Stimulated activated CD4-positive, alpha-beta T cell treated with anti-CD3 and anti-CD28 coated beads, Interleukin-1b, Interleukin-23, amount 100 ng/mL, for 1 hour (primary cell): Measurements from ENCODE around the gene CFLAR.
"Not testable (repeated sequence)": the region's sequence is repeated elsewhere in the genome, so short reads cannot be mapped to it uniquely, and the experiment has no call there.

Experiments
- DNase-seq, 2 donors: peaks; one replicate each; pipeline ENCODE4 v3.0.0-alpha.2; 2020; ENCODE audit warnings: low read depth in 2 of 2

CFLAR gene

GRCh38 chr2:201149064-201149820 lies 33.3 kb downstream of the CFLAR start:
- DNase-seq = no peak

GRCh38 chr2:201149821-201150165 lies 33.8 kb downstream of the CFLAR start:
- not testable (repeated sequence) for DNase-seq

DNA sequence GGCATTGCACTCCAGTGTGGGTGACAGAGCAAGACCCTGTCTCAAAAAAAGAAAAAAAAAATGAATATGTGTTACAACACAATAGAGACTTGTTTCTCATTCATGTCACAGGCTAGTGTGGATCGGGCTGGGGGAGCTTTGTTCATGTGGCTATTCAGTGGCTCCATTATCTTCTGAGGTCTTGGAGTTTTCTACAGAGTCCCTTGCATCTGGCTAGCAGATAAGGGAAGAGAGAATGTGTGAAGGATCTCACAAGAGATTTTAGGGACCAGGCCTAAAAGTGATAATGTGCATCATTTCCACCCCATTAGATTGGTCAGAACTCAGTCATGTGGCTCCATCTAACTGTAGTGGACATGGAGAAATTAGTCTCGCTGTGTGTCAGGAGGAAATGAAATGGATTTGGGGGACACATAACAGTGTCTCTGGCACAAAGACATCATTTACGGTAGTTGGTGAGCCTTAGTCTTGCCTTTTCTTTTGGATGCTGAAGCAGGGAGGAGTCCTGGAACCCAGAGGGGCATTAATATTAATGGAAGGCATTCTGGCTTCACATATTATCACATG lies 34.6 kb downstream of the CFLAR start:
- no peak for DNase-seq

DNA sequence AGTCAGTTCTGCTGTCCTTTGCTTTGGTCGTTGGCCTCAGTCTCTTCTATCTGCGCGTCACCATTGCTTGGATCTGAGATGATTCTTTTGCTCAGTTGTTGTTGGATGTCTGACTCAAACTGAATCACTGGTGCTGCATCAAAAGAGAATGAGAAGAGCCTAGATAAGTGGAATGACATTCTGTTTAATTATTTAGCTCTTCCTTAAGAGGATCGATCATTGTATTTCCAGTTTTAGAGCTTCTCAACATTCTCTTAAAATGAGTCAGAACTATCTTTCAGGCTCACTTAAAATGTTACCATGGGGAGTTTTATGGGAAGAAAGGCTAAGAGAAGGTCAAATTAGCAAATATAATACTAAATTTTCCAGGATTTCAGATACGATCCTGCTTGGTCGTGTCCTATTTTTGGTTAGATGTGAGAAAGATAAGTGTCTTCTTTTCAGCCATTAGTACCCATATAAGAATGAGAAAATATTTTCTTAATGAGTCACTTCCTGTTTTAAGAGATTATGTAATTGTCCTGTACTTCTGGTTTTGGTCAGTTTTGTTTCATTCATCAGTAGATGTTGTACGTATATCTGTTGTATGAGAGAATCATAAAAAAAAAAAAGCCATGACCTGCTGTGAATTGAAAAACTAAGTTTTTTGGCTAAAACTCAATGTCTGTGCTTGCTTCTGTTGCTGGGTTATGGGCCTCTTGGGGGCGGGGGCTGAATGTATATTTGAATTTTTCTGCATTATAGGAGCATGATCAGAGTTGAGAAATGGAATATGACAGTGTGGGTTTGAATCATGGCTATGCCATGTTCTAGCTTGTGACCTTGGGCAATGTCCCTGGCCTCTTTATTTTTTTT lies 35.4 kb downstream of the CFLAR start:
- no peak for DNase-seq

DNA sequence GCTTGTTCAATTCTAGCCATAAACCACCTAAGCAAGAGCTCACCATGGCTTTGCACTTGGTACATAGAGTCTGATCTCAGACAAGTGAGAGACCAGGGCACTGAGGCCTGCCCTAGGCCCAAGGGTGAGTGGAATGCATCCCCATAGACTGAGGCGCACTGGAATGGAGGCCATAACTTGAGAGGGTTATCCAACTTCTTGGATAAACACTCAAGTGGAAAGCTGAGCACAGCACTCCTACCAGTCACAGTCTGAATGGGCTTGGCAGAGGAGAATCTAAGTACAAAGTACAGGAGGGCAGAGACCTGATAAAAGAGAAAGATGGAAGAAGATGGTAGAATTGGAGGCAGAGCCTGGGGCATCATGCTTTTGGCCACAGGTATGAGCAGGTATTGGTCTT lies 36.6 kb downstream of the CFLAR start:
- DNase-seq = no peak

DNA sequence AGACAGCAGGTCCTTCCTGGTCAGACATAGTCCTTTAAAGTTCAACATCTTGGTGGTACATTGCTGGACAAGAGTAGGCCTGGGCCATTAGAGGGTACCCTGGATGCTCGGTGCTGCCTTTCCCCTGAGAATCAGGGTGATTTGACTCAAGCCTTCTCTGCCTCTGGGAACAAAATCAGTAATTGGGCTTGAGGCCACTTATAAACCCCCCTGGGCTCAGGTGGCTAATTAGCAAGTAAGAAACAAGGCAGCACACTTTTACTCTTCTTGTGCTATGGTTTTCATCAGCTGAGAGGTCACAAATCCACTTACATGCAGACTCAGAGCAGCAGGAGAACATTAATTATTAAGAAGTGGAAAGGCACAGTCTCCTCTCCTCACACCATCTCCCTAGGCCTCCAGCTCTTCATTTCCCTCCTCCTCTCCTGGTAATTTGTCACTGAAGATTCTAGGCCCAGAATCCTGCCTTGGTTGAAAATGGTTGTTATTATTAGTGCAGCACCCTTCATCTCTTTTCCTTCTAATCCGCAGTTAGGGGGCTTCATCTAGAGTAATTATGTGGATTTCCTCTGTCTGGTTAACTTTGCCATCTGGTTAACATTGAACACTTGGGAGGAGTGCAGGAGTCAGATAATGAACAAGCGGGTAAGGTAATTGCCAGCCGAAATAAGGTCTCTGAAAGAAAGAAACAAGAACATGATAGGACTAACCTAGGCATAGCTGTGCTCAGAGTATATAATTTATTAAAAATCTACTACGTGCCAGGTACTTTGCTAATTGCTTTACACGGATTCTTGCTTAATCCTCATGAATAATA lies 37.2 kb downstream of the CFLAR start:
- DNase-seq = no peak

GRCh38 chr2:201154615-201155399 lies 38.8 kb downstream of the CFLAR start:
- no peak for DNase-seq

GRCh38 chr2:201156036-201156435 lies 40.1 kb downstream of the CFLAR start:
- no peak for DNase-seq

GRCh38 chr2:201156640-201157039 lies 40.7 kb downstream of the CFLAR start:
- no peak for DNase-seq

DNA sequence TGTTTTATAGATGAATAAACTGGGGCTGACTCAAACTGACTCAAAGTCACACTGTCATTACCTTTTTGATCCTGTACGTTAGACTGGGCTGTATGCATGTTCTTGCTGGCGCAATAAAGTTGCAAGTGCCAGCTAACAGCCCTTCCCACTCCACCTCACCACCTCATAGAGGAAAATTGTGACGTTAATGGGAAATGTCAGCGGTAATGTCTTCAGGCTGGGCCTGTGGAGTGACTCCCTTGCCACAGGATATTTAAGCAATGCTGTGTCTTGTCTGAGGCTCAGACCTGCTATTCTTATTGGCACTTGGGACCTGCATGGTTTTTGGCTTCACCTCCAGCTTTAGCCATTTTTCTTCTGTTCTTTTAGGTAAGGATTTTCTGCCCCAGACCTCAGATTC lies 41.7 kb downstream of the CFLAR start:
- DNase-seq = no peak

DNA sequence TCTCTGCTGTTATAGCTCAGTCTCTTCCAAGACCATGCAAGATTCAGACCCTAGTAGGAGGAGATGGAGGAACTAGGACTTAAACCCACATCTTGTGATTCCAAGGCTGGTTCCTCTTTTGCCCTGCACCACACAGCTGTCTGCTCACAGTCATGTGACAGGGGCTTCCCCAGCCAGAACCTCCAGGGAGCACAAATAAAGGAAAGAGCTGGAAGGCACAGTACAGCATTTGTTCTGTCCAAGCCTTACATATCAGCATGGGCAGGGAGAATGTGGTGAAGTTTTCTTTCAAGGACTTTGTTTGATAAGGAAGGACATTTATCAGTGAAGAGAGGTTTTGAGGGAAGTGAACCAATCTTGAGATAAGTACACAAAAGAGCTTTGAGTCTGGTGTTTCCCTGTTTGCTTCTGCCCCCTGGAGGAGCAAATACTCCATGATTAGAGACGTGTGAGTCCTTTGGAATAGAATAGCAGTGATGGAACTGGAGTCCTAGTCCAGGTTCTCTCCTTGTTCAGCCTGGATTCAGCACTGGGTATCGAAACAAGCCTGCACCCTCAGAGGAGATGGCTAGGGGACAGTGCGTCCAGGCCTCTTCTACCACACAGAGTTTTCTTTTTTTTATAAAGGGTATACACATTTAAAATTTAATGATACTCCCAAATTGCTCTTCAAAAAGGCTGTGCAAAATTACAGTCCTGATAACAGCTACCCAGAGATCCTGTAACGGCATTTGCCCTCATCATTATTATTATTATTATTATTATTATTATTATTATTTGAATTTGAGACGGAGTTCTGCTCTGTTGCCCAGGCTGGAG lies 42.4 kb downstream of the CFLAR start:
- DNase-seq = peak in 1 of 2 donors; percentile 29

DNA sequence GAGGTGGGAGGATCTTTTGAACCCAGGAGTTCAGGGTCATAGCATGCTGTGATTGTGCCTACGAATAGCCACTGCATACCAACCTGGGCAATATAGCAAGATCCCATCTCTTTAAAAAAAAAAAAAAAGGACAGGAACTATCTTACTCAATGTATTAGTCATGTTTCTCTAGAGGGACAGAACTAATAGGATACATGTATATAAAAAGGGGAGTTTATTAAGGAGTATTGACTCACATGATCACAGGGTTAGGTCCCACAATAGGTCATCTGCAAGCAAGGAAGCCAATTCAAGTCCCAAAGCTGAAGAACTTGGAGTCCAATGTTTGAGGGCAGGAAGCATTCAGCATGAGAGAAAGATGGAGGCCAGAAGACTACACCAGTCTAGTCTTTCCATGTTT lies 48.2 kb downstream of the CFLAR start:
- no peak for DNase-seq

DNA sequence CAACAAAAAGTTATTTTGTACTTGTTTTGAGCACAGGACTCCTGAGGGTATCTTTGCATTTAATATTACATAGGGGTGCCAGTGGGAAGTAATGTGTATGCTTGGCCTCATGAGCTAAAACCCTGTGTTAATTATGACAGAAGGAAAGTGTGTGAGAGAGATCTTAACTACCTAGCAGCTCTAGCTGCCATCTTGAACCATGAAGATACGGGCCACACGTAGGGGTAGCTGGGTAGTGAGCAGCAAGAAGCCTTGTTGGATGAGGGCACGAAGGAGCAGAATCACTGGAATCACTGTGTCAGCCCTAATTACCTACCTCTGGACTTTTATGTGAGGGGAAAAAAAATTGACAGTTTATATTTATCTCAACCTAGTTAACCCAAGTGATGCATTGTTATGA lies 51.6 kb downstream of the CFLAR start:
- DNase-seq = no peak

GRCh38 chr2:201168496-201168895 lies 52.5 kb downstream of the CFLAR start:
- DNase-seq = not testable (repeated sequence)

DNA sequence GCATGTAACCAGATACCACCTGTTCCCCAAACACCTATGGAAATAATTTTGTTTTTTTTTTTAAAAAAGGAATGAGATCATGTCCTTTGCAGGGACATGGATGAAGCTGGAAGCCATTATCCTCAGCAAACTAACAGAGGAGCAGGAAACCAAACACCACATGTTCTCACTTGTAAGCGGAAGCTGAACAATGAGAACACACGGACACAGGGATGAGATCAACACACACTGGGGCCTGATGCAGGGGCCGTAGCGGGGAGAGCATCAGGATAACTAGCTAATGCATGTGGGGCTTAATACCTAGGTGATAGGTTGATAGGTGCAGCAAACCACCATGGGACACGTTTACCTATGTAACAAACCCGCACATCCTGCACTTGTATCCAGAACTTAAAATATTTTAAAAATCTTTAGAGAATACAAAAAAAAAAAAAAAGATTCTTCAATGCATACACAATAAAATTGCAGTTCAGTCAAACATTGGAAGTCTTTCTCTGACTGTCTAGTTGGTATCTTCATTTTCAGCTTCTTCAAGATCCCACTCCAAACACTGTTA lies 55.4 kb downstream of the CFLAR start:
- no peak for DNase-seq

DNA sequence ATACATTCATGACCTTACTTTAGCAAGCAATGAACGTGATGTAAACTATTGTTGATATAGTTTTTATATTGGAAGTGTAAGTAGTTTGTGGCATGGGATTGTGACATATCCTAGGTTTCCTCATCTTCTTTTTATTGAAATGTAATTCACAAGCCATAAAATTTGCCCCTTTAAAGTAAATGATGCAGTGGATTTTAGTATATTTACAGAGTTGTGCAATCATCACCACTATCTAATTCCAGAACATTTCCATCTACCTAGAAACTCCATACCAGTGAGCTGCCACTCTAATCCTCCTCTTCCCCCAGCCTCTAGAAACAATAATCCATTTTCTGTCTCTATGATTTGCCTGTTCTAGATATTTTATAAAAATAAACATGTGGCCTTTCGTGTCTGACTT lies 56.3 kb downstream of the CFLAR start:
- no peak for DNase-seq

- DNase-seq = no peak
Measured at GRCh38 chr2:201174687-201175086, 58.7 kb downstream of the CFLAR start.

DNA sequence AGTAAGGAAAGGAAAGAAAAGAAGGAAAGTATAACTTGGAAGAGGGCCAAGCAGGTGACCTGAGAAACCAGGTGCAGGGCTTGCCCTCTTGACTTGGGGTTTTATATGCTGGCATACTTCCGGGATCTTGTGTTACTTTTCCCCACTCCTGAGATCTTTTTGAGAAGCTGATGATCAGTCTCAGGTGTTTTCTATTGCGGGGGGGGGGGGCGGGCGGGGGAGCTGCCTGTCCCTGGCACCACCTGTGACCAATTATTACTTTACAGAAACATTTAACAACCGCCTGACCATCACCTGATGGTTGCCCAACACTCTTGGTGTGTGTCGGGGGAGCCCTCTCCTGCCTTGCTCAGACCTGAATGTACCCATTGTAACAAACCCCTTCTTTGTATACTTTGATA lies 60.1 kb downstream of the CFLAR start:
- no peak for DNase-seq

DNA sequence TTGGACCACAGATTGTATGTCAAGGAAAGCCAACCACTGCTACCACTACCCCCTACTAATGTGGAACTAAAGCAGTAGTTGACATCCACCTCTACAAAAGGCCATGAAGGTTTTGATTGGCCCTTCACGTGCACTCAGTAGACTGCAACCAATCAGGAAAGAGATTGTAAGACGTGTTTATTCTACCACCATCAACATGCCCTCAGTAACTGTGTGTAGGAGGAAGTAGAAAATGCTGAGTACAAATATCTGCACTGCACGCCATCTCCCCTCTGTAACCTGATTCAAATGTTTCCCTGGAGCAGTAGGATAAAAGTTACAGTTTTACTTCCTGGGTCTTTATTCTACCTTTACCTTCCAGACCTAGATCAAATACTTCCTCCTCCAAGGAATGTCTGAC lies 64.0 kb downstream of the CFLAR start:
- DNase-seq = no peak
